ENCODE data around the gene FAM20A. TPM values are rescaled to one million over a fixed set of nuclear protein-coding genes. Genes with fewer than 3 reads are reported as not detected.

FAM20A gene
- total RNA-seq, 1 experiment from 2014 or later: not detected

DNA sequence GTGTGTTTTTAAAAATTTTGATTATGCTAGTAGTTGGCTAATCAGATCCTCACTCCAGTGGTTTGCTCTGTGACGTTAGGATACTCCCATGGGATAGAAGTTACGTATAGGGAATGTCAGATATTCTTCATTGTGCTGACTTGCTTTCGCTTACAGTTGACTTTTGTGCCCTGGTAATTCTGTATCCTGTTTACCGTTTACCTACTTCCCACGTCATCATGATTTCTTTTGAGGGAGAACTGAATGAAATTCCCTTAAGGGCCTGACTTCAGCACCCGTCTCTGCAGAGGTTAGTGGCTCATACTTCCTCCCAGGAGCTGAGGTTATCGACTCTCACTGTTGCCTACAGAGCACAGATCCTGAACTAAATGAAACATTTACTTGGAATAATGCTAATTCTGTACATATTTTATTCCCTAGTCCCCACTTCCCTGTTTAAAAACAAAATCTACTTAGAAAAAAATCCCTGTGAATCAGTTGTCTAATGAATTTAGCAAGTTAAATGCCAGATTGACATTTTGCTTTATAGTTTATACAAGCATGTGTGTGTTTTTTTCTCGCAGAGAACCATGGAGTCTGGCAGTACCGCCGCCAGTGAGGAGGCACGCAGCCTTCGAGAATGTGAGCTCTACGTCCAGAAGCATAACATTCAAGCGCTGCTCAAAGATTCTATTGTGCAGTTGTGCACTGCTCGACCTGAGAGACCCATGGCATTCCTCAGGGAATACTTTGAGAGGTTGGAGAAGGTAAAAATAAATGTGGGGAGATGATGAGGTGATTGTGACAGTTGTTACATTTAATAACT is 86.1 kb downstream of the FAM20A start:
- H2AFZ ChIP-seq (ENCODE audit: low read depth, low read length, poor library complexity, severe bottlenecking): no peak overlapping the region
- peaks cover 69% of the 10 kb centered on the region for H3K79me2 ChIP-seq (ENCODE audit: insufficient read depth, low read length)
- peaks cover 15 to 29% of the 10 kb centered on the region in 2 experiments for H3K4me1 ChIP-seq (ENCODE audit: control insufficient read depth in 1 of 2, insufficient read depth in 2 of 2, low read length in 2 of 2)
- ChIA-PET POLR2A (no interaction called here), RAD21 (ENCODE audit: low non-redundant PET in 1 of 2, low total read pairs in 2 of 2, uncharacterized antibody in 2 of 2, unreplicated experiment in 2 of 2) (no interaction called here), CTCF (no interaction called here)
- H3K36me3 ChIP-seq (ENCODE audit: control insufficient read depth in 1 of 2, insufficient read depth in 2 of 2, low read length in 2 of 2): peaks cover 29 to 30% of the 10 kb centered on the region in 2 experiments
- no TSS peak for BruUV-seq (replicated peaks)
- H3K27ac ChIP-seq (ENCODE audit: low read depth, low read length): no peak overlapping the region
- no peak for DNase-seq (ENCODE audit: low read depth, low spot score)
- no peaks in the 10 kb centered on the region for H3K9me3 ChIP-seq (ENCODE audit: control insufficient read depth in 1 of 2, insufficient read depth in 1 of 2, low read depth in 1 of 2, low read length in 2 of 2)
- ATAC-seq: no peak
- intact Hi-C loops (cut with micrococcal nuclease): no loop called here
- TF ChIP-seq, protein P1, sequence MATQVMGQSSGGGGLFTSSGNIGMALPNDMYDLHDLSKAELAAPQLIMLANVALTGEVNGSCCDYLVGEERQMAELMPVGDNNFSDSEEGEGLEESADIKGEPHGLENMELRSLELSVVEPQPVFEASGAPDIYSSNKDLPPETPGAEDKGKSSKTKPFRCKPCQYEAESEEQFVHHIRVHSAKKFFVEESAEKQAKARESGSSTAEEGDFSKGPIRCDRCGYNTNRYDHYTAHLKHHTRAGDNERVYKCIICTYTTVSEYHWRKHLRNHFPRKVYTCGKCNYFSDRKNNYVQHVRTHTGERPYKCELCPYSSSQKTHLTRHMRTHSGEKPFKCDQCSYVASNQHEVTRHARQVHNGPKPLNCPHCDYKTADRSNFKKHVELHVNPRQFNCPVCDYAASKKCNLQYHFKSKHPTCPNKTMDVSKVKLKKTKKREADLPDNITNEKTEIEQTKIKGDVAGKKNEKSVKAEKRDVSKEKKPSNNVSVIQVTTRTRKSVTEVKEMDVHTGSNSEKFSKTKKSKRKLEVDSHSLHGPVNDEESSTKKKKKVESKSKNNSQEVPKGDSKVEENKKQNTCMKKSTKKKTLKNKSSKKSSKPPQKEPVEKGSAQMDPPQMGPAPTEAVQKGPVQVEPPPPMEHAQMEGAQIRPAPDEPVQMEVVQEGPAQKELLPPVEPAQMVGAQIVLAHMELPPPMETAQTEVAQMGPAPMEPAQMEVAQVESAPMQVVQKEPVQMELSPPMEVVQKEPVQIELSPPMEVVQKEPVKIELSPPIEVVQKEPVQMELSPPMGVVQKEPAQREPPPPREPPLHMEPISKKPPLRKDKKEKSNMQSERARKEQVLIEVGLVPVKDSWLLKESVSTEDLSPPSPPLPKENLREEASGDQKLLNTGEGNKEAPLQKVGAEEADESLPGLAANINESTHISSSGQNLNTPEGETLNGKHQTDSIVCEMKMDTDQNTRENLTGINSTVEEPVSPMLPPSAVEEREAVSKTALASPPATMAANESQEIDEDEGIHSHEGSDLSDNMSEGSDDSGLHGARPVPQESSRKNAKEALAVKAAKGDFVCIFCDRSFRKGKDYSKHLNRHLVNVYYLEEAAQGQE (IDR thresholded peaks at IDR 0.05; ENCODE audit: low read depth): no peak
- TF ChIP-seq RAD21 (IDR thresholded peaks at IDR 0.05; ENCODE audit: low read depth): no peak
- no peak for TF ChIP-seq CEBPB (IDR thresholded peaks at IDR 0.05; ENCODE audit: low read depth)
- no peak for TF ChIP-seq SIN3A (IDR thresholded peaks at IDR 0.05; ENCODE audit: low read depth)
- TF ChIP-seq EZH2 (IDR thresholded peaks at IDR 0.05): no peak
- TF ChIP-seq ZNF274 (IDR thresholded peaks at IDR 0.05; ENCODE audit: low read depth, low read length): no peak
- no peak for TF ChIP-seq POLR2AphosphoS5 (IDR thresholded peaks at IDR 0.05; ENCODE audit: low read depth, low read length)
- no peak overlapping the region for H3K9ac ChIP-seq (ENCODE audit: low read length)
- no peak overlapping the region for H3K4me2 ChIP-seq (ENCODE audit: low read length)
- no peak overlapping the region for H3K4me3 ChIP-seq (replicated peaks in 1 of 2; ENCODE audit: low read depth in 1 of 2, low read length in 2 of 2)
- H3K9me2 ChIP-seq (ENCODE audit: insufficient read depth): no peaks in the 10 kb centered on the region
- H3K27me3 ChIP-seq (ENCODE audit: insufficient read depth, low read length): no peaks in the 10 kb centered on the region
- H4K20me1 ChIP-seq (ENCODE audit: insufficient read depth): 0 out of 2 replicates have a peak, but pooled peaks cover 4% of the 10 kb centered on the region

All from HCT116 (cell line).